MM.1S (cell line): Measurements from ENCODE around the gene DOCK4.

Experiments
- DNase-seq: peaks from one replicate; pipeline ENCODE4 v3.0.0-alpha.2; 2015
- H2AFZ ChIP-seq: fragments of 300-600 bp; sonication (generic); 2 replicates; pipeline ENCODE4 v1.6.0; 2016; ENCODE audit warnings: antibody characterized with exemption, low read length
- H3F3A ChIP-seq: fragments of 300-600 bp; sonication (generic); 2 replicates; pipeline ENCODE4 v1.6.1; 2016; ENCODE audit warnings: mild to moderate bottlenecking, antibody characterized with exemption, low read length, moderate library complexity, mixed read lengths; ENCODE audit not compliant: insufficient read depth
- H3K27ac ChIP-seq: fragments of 300-600 bp; sonication (generic); 2 replicates; pipeline ENCODE4 v1.5.1; 2016; ENCODE audit warnings: mild to moderate bottlenecking, low read length
- H3K27me3 ChIP-seq: fragments of 300-600 bp; sonication (generic); replicated peaks from 2 replicates; pipeline ENCODE4 v1.6.0; 2016; ENCODE audit warnings: low read length; ENCODE audit not compliant: insufficient read depth
- H3K36me3 ChIP-seq: fragments of 300-600 bp; sonication (generic); replicated peaks from 2 replicates; pipeline ENCODE4 v1.6.1; 2016; ENCODE audit warnings: mild to moderate bottlenecking, low read length, mixed read lengths; ENCODE audit not compliant: insufficient read depth
- H3K4me1 ChIP-seq: fragments of 300-600 bp; sonication (generic); 2 replicates; pipeline ENCODE4 v1.6.1; 2016; ENCODE audit warnings: low read length, mixed read lengths
- H3K4me2 ChIP-seq: fragments of 300-600 bp; sonication (generic); 2 replicates; pipeline ENCODE4 v1.6.0; 2016; ENCODE audit warnings: low read depth, low read length
- H3K4me3 ChIP-seq: fragments of 300-600 bp; sonication (generic); 2 replicates; pipeline ENCODE4 v1.5.1; 2016; ENCODE audit warnings: low read length, mixed read lengths
- H3K79me2 ChIP-seq: fragments of 300-600 bp; sonication (generic); 2 replicates; pipeline ENCODE4 v1.6.1; 2016; ENCODE audit warnings: mixed run types, low read length, mixed read lengths
- H3K9ac ChIP-seq: fragments of 300-600 bp; sonication (generic); 2 replicates; pipeline ENCODE4 v1.6.1; 2016; ENCODE audit warnings: low read length, mixed read lengths
- H3K9me2 ChIP-seq: fragments of 300-600 bp; sonication (generic); replicated peaks from 2 replicates; pipeline ENCODE4 v1.6.1; 2016; ENCODE audit warnings: mild to moderate bottlenecking, low read length, mixed read lengths; ENCODE audit not compliant: insufficient read depth
- H3K9me3 ChIP-seq: fragments of 300-600 bp; sonication (generic); replicated peaks from 2 replicates; pipeline ENCODE4 v1.6.1; 2016; ENCODE audit warnings: mild to moderate bottlenecking, low read length, mixed read lengths; ENCODE audit not compliant: insufficient read depth
- H4K20me1 ChIP-seq: fragments of 300-600 bp; sonication (generic); 2 replicates; pipeline ENCODE4 v1.6.1; 2016; ENCODE audit warnings: mild to moderate bottlenecking, low read length, moderate library complexity, mixed read lengths; ENCODE audit not compliant: insufficient read depth
- CTCF ChIP-seq: fragments of 300-600 bp; sonication (generic); IDR thresholded peaks from 2 replicates; pipeline ENCODE4 v1.5.1; 2016; ENCODE audit warnings: antibody characterized with exemption, low read length, mixed read lengths
- EZH2 ChIP-seq: fragments of 300-600 bp; sonication (generic); optimal IDR thresholded peaks from 2 replicates; pipeline ENCODE3; 2017; ENCODE audit warnings: low read depth, mild to moderate bottlenecking, antibody characterized with exemption, low read length, mixed read lengths
- EZH2phosphoT487 ChIP-seq: fragments of 300-600 bp; sonication (generic); IDR thresholded peaks from 2 replicates; pipeline ENCODE4 v1.6.1; 2018; ENCODE audit warnings: antibody characterized with exemption, low read length

The DOCK4 gene

DNA sequence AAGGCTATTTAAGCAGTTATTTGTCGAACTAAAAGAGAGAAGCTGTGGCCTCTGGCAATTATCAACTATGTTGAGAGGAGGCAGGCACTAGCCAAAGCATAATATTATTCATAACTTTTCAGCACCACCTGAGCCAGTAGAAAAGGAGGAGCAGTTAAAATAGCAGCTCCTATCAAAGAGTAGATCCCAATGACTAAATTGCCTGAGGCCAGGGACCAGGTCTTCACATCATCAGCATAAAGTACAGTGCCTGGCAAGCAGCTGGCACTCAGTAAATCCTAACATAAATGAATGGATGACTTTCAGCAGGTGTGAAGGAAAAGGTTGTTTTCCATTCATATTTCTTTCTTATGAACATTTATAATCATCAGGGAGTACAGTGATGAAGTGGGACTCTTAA, 334.9 kb downstream of the DOCK4 start:
- Histone ChIP-seq H3K27me3 (no peaks in the 10 kb centered on the region), H3F3A (no peaks in the 10 kb centered on the region), H3K36me3 (no peaks in the 10 kb centered on the region), H3K4me2 (no peak overlapping the region), H3K4me1 (no peaks in the 10 kb centered on the region), H3K79me2 (no peaks in the 10 kb centered on the region), H3K9me2 (no peaks in the 10 kb centered on the region), H4K20me1 (no peaks in the 10 kb centered on the region), H2AFZ (no peak overlapping the region), H3K9ac (no peak overlapping the region), H3K9me3 (no peaks in the 10 kb centered on the region), H3K4me3 (no peak overlapping the region), H3K27ac (no peak overlapping the region)
- TF ChIP-seq CTCF (no peak), EZH2 (no peak), EZH2phosphoT487 (no peak)
- no peak for DNase-seq

DNA sequence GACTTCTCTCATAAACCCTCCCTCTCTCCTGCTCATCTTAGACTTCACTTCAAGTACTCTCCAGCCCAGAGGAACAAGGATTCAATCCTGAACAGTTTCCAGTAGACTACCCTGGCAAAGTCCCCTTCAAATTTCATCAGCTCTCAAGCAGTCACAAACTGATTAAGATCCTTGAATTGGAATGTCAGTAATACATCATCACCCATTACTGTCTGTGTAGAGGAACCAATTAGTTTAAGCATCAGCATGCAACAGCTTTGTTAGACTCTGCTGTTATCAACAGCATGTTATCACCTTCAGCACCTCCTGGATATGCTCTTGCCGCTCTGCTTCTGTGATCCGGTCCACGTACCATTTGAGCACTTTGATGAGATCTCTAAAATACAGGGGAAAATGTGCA, 336.9 kb downstream of the DOCK4 start:
- Histone ChIP-seq H3K9ac (no peak overlapping the region), H3K4me2 (no peak overlapping the region), H3K4me3 (no peak overlapping the region), H3K4me1 (no peaks in the 10 kb centered on the region), H3K9me2 (no peaks in the 10 kb centered on the region), H4K20me1 (no peaks in the 10 kb centered on the region), H3K9me3 (no peaks in the 10 kb centered on the region), H3F3A (no peaks in the 10 kb centered on the region), H2AFZ (no peak overlapping the region), H3K27ac (no peak overlapping the region), H3K79me2 (no peaks in the 10 kb centered on the region), H3K27me3 (no peaks in the 10 kb centered on the region), H3K36me3 (no peaks in the 10 kb centered on the region)
- DNase-seq: no peak
- no peak for TF ChIP-seq CTCF
- no peak for TF ChIP-seq EZH2phosphoT487
- no peak for TF ChIP-seq EZH2

DNA sequence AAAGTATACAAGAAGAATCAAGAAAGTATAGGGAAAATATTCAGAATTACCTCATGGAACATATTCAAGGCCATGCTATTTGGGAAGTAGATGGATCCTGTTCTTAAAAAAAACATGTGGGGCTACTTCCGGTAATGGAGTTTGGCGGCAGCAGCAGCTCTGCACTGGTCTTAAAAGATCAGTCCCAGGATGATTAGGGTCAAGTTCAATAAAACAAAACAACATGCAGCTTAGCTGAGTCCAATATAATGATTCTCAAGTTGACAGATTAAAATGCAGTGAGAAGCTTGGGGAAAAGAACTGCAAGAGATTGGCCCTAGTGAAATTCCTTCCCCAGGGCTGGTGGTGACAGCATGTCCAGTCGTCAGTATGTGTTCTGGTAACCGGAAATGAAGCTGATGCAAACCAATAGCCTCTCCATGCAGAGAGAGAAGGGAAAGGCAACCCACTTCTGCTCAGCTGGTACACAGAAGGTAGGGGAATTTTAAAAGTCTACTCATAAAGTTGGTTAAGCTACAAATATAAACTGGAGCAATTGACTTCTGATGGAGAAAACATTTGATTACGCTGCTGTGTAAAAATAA, 338.8 kb downstream of the DOCK4 start:
- H3K36me3 ChIP-seq: no peaks in the 10 kb centered on the region
- H4K20me1 ChIP-seq: no peaks in the 10 kb centered on the region
- H3K9me2 ChIP-seq: no peaks in the 10 kb centered on the region
- no peak overlapping the region for H3K27ac ChIP-seq
- H3F3A ChIP-seq: no peaks in the 10 kb centered on the region
- no peak overlapping the region for H2AFZ ChIP-seq
- no peaks in the 10 kb centered on the region for H3K9me3 ChIP-seq
- no peak overlapping the region for H3K4me3 ChIP-seq
- no peak for DNase-seq
- no peak for TF ChIP-seq EZH2phosphoT487
- no peak for TF ChIP-seq EZH2
- TF ChIP-seq CTCF: no peak
- H3K4me1 ChIP-seq: no peaks in the 10 kb centered on the region
- H3K79me2 ChIP-seq: no peaks in the 10 kb centered on the region
- no peak overlapping the region for H3K4me2 ChIP-seq
- H3K9ac ChIP-seq: no peak overlapping the region
- no peaks in the 10 kb centered on the region for H3K27me3 ChIP-seq
